ENCODE measurements around the gene PCOLCE2. TPM values are rescaled to one million over a fixed set of nuclear protein-coding genes. Genes with fewer than 3 reads are reported as not detected.

Gene PCOLCE2
- total RNA-seq: not detected

- DNase-seq (peak; percentile 24), ATAC-seq (peak; percentile 80)
- Mint-ChIP-seq H3K9me3 (ENCODE audit: insufficient read depth) (no peaks in the 10 kb centered on the region), H3K27me3 (ENCODE audit: low read depth) (peaks cover 45% of the 10 kb centered on the region), H3K36me3 (ENCODE audit: low read depth) (no peaks in the 10 kb centered on the region), H3K27ac (no peak within 1 kb of the TSS), H3K4me3 (peak within 1 kb of the TSS; percentile 34), H3K4me1 (ENCODE audit: low read depth) (peaks cover 10% of the 10 kb centered on the region)
- ChIA-PET CTCF (no interaction called here), POLR2A (no interaction called here)
Measured at GRCh38 chr3:142888481-142889211, at the start of gene PCOLCE2. PCOLCE2 (minus strand) TSS chr3:142889083; CDS start chr3:142888896, 187 bp downstream.

GRCh38 chr3:142935963-142936362 is 47.1 kb upstream of the PCOLCE2 start:
- ATAC-seq (no peak), DNase-seq (no peak)
- no peaks in the 10 kb centered on the region for H3K4me1 Mint-ChIP-seq (ENCODE audit: low read depth)
- H3K36me3 Mint-ChIP-seq (ENCODE audit: low read depth): no peaks in the 10 kb centered on the region
- CTCF ChIA-PET: interaction anchor here (1.0 kb wide), 1 partner anchor 107 kb away, joined by 3 read pairs; no protein-coding TSS in a partner anchor
- no peak overlapping the region for H3K4me3 Mint-ChIP-seq
- POLR2A ChIA-PET: interaction anchor here (1.0 kb wide), 1 partner anchor 10 kb away, joined by 3 read pairs; no protein-coding TSS in a partner anchor
- H3K27me3 Mint-ChIP-seq (ENCODE audit: low read depth): peaks cover 12% of the 10 kb centered on the region
- H3K27ac Mint-ChIP-seq: no peak overlapping the region
- H3K9me3 Mint-ChIP-seq (ENCODE audit: insufficient read depth): no peaks in the 10 kb centered on the region

- peaks cover 8% of the 10 kb centered on the region for H3K27me3 Mint-ChIP-seq (ENCODE audit: low read depth)
- no peaks in the 10 kb centered on the region for H3K4me1 Mint-ChIP-seq (ENCODE audit: low read depth)
- no peaks in the 10 kb centered on the region for H3K36me3 Mint-ChIP-seq (ENCODE audit: low read depth)
- H3K27ac Mint-ChIP-seq: no peak overlapping the region
- no peaks in the 10 kb centered on the region for H3K9me3 Mint-ChIP-seq (ENCODE audit: insufficient read depth)
- CTCF ChIA-PET: interaction anchor here (1.0 kb wide), 1 partner anchor 106 kb away, joined by 3 read pairs; no protein-coding TSS in a partner anchor
- DNase-seq (no peak), ATAC-seq (no peak)
- H3K4me3 Mint-ChIP-seq: no peak overlapping the region
- POLR2A ChIA-PET: no interaction called here
Measured at GRCh38 chr3:142934887-142935269, 46.0 kb upstream of the PCOLCE2 start.

- POLR2A ChIA-PET: no interaction called here
Measured at GRCh38 chr3:142934128-142934886, 45.4 kb upstream of the PCOLCE2 start.

GRCh38 chr3:142931222-142931621 is 42.3 kb upstream of the PCOLCE2 start:
- ATAC-seq: peak; percentile 64
- POLR2A ChIA-PET: interaction anchor here (0.6 kb wide), 1 partner anchor 27 kb away, joined by 3 read pairs; no protein-coding TSS in a partner anchor
- no peaks in the 10 kb centered on the region for H3K4me1 Mint-ChIP-seq (ENCODE audit: low read depth)

More at GRCh38 chr3:142934128-142934886, 45.4 kb upstream of the PCOLCE2 start:
- no peaks in the 10 kb centered on the region for H3K4me1 Mint-ChIP-seq (ENCODE audit: low read depth)
- H3K27me3 Mint-ChIP-seq (ENCODE audit: low read depth): peaks cover 8% of the 10 kb centered on the region
- CTCF ChIA-PET: no interaction called here
- H3K4me3 Mint-ChIP-seq: no peak overlapping the region
- DNase-seq (no peak), ATAC-seq (no peak)
- H3K9me3 Mint-ChIP-seq (ENCODE audit: insufficient read depth): no peaks in the 10 kb centered on the region
- H3K36me3 Mint-ChIP-seq (ENCODE audit: low read depth): no peaks in the 10 kb centered on the region
- no peak overlapping the region for H3K27ac Mint-ChIP-seq

GRCh38 chr3:142930463-142930862 is 41.6 kb upstream of the PCOLCE2 start:
- no peaks in the 10 kb centered on the region for H3K9me3 Mint-ChIP-seq (ENCODE audit: insufficient read depth)
- H3K36me3 Mint-ChIP-seq (ENCODE audit: low read depth): no peaks in the 10 kb centered on the region
- peaks cover 8% of the 10 kb centered on the region for H3K27me3 Mint-ChIP-seq (ENCODE audit: low read depth)
- H3K4me1 Mint-ChIP-seq (ENCODE audit: low read depth): no peaks in the 10 kb centered on the region
- DNase-seq (no peak), ATAC-seq (no peak)
- no peak overlapping the region for H3K4me3 Mint-ChIP-seq
- ChIA-PET CTCF (interaction anchor here (1.1 to 3.2 kb wide), 5 partner anchors 11 to 102 kb away, joined by 3 to 12 read pairs (median 7); no protein-coding TSS in a partner anchor), POLR2A (no interaction called here)
- H3K27ac Mint-ChIP-seq: no peak overlapping the region

More at GRCh38 chr3:142931222-142931621, 42.3 kb upstream of the PCOLCE2 start:
- CTCF ChIA-PET: interaction anchor here (1.3 to 3.2 kb wide), 4 partner anchors 11 to 102 kb away, joined by 3 to 12 read pairs (median 8); no protein-coding TSS in a partner anchor
- Mint-ChIP-seq H3K27ac (no peak overlapping the region), H3K36me3 (ENCODE audit: low read depth) (no peaks in the 10 kb centered on the region), H3K9me3 (ENCODE audit: insufficient read depth) (no peaks in the 10 kb centered on the region), H3K4me3 (no peak overlapping the region), H3K27me3 (ENCODE audit: low read depth) (peaks cover 8% of the 10 kb centered on the region)
- DNase-seq: peak; percentile 30

GRCh38 chr3:142929890-142930289 is 41.0 kb upstream of the PCOLCE2 start:
- CTCF ChIA-PET: interaction anchor here (1.1 to 3.2 kb wide), 4 partner anchors 11 to 101 kb away, joined by 3 to 12 read pairs (median 8); no protein-coding TSS in a partner anchor

GRCh38 chr3:142929109-142929508 is 40.2 kb upstream of the PCOLCE2 start:
- POLR2A ChIA-PET: no interaction called here
- ATAC-seq: peak; percentile 67
- peaks cover 13% of the 10 kb centered on the region for H3K27me3 Mint-ChIP-seq (ENCODE audit: low read depth)
- DNase-seq: peak; percentile 63
- no peak overlapping the region for H3K27ac Mint-ChIP-seq
- H3K9me3 Mint-ChIP-seq (ENCODE audit: insufficient read depth): no peaks in the 10 kb centered on the region
- H3K36me3 Mint-ChIP-seq (ENCODE audit: low read depth): no peaks in the 10 kb centered on the region
- CTCF ChIA-PET: interaction anchor here (2.9 kb wide), 1 partner anchor 59 kb away, joined by 8 read pairs; no protein-coding TSS in a partner anchor
- H3K4me1 Mint-ChIP-seq (ENCODE audit: low read depth): no peaks in the 10 kb centered on the region
- no peak overlapping the region for H3K4me3 Mint-ChIP-seq

More at GRCh38 chr3:142929890-142930289, 41.0 kb upstream of the PCOLCE2 start:
- POLR2A ChIA-PET: no interaction called here
- DNase-seq (no peak), ATAC-seq (no peak)
- Mint-ChIP-seq H3K27ac (no peak overlapping the region), H3K27me3 (ENCODE audit: low read depth) (peaks cover 8% of the 10 kb centered on the region), H3K36me3 (ENCODE audit: low read depth) (no peaks in the 10 kb centered on the region), H3K9me3 (ENCODE audit: insufficient read depth) (no peaks in the 10 kb centered on the region), H3K4me1 (ENCODE audit: low read depth) (no peaks in the 10 kb centered on the region), H3K4me3 (no peak overlapping the region)

- DNase-seq (no peak), ATAC-seq (no peak)
- Mint-ChIP-seq H3K27ac (no peak overlapping the region), H3K27me3 (ENCODE audit: low read depth) (peaks cover 16% of the 10 kb centered on the region), H3K36me3 (ENCODE audit: low read depth) (no peaks in the 10 kb centered on the region), H3K4me3 (no peak overlapping the region), H3K4me1 (ENCODE audit: low read depth) (no peaks in the 10 kb centered on the region), H3K9me3 (ENCODE audit: insufficient read depth) (no peaks in the 10 kb centered on the region)
- ChIA-PET POLR2A (interaction anchor here (0.8 kb wide), 1 partner anchor 10 kb away, joined by 3 read pairs; no protein-coding TSS in a partner anchor), CTCF (interaction anchor here (0.9 kb wide), 1 partner anchor 98 kb away, joined by 3 read pairs; no protein-coding TSS in a partner anchor)
Measured at GRCh38 chr3:142926368-142926944, 37.6 kb upstream of the PCOLCE2 start.

- Mint-ChIP-seq H3K27ac (no peak overlapping the region), H3K27me3 (ENCODE audit: low read depth) (peaks cover 16% of the 10 kb centered on the region), H3K4me3 (no peak overlapping the region), H3K9me3 (ENCODE audit: insufficient read depth) (no peaks in the 10 kb centered on the region), H3K36me3 (ENCODE audit: low read depth) (no peaks in the 10 kb centered on the region), H3K4me1 (ENCODE audit: low read depth) (no peaks in the 10 kb centered on the region)
- ChIA-PET CTCF (no interaction called here), POLR2A (interaction anchor here (0.6 kb wide), 1 partner anchor 377 kb away, joined by 5 read pairs; no protein-coding TSS in a partner anchor)
- ATAC-seq (no peak), DNase-seq (no peak)
Measured at GRCh38 chr3:142925140-142925539, 36.3 kb upstream of the PCOLCE2 start.

GRCh38 chr3:142923694-142924093 is 34.8 kb upstream of the PCOLCE2 start:
- CTCF ChIA-PET: no interaction called here
- Mint-ChIP-seq H3K36me3 (ENCODE audit: low read depth) (no peaks in the 10 kb centered on the region), H3K9me3 (ENCODE audit: insufficient read depth) (no peaks in the 10 kb centered on the region), H3K4me3 (no peak overlapping the region), H3K27ac (no peak overlapping the region), H3K4me1 (ENCODE audit: low read depth) (no peaks in the 10 kb centered on the region), H3K27me3 (ENCODE audit: low read depth) (peaks cover 21% of the 10 kb centered on the region)
- ATAC-seq (no peak), DNase-seq (no peak)
- POLR2A ChIA-PET: no interaction called here
